ENCODE measurements around the gene ERN2. TPM values are rescaled to one million over a fixed set of nuclear protein-coding genes. Genes with fewer than 3 reads are reported as not detected.
A peak's percentile ranks its signal among the peaks of the same experiment; 100 is the strongest.

ERN2 gene
- total and polyA plus RNA-seq, 2 of the 13 experiments (the other 11 are each of a cell fraction or from before 2014, with no cell fraction given), result 2.2 to 3.5 TPM

GRCh38 chr16:23729503-23730424 lies 16.7 kb upstream of the ERN2 start (continued):
- TF ChIP-seq GMEB2 (CRISPR knock-in tag; IDR thresholded peaks at IDR 0.05; ENCODE audit: low read depth) (no peak), HMG20B (CRISPR knock-in tag; conservative IDR thresholded peaks at IDR 0.05) (no peak), ZMYM4 (CRISPR knock-in tag; IDR thresholded peaks at IDR 0.05) (peak; percentile 60; the same call in 1 of the 2 replicates), LCORL (IDR thresholded peaks at IDR 0.05) (no peak), LCORL (CRISPR knock-in tag; IDR thresholded peaks at IDR 0.05) (0 out of 2 replicates have a peak, but pooled peaks have one; percentile 43), FOXA3 (CRISPR knock-in tag; IDR thresholded peaks at IDR 0.05) (peak; percentile 67), CCDC6 (CRISPR knock-in tag; IDR thresholded peaks at IDR 0.05) (0 out of 2 replicates have a peak, but pooled peaks have one; percentile 48), ZNF337 (CRISPR knock-in tag; IDR thresholded peaks at IDR 0.05; ENCODE audit: borderline replicate concordance, low read depth) (no peak), KAT7 (CRISPR knock-in tag; IDR thresholded peaks at IDR 0.05; ENCODE audit: borderline replicate concordance) (peak; percentile 50; the same call in 1 of the 2 replicates), EEA1 (CRISPR knock-in tag; IDR thresholded peaks at IDR 0.05; ENCODE audit: borderline replicate concordance) (0 out of 2 replicates have a peak, but pooled peaks have one; percentile 35), ZNF225 (CRISPR knock-in tag; IDR thresholded peaks at IDR 0.05) (peak; percentile 74; the same call in 1 of the 2 replicates), TFDP1 (CRISPR knock-in tag; IDR thresholded peaks at IDR 0.05; ENCODE audit: borderline replicate concordance) (no peak), NFE2 (CRISPR knock-in tag; IDR thresholded peaks at IDR 0.05) (no peak), SMARCE1 (IDR thresholded peaks at IDR 0.05; ENCODE audit: borderline replicate concordance) (no peak)
- TF ChIP-seq, protein P1, sequence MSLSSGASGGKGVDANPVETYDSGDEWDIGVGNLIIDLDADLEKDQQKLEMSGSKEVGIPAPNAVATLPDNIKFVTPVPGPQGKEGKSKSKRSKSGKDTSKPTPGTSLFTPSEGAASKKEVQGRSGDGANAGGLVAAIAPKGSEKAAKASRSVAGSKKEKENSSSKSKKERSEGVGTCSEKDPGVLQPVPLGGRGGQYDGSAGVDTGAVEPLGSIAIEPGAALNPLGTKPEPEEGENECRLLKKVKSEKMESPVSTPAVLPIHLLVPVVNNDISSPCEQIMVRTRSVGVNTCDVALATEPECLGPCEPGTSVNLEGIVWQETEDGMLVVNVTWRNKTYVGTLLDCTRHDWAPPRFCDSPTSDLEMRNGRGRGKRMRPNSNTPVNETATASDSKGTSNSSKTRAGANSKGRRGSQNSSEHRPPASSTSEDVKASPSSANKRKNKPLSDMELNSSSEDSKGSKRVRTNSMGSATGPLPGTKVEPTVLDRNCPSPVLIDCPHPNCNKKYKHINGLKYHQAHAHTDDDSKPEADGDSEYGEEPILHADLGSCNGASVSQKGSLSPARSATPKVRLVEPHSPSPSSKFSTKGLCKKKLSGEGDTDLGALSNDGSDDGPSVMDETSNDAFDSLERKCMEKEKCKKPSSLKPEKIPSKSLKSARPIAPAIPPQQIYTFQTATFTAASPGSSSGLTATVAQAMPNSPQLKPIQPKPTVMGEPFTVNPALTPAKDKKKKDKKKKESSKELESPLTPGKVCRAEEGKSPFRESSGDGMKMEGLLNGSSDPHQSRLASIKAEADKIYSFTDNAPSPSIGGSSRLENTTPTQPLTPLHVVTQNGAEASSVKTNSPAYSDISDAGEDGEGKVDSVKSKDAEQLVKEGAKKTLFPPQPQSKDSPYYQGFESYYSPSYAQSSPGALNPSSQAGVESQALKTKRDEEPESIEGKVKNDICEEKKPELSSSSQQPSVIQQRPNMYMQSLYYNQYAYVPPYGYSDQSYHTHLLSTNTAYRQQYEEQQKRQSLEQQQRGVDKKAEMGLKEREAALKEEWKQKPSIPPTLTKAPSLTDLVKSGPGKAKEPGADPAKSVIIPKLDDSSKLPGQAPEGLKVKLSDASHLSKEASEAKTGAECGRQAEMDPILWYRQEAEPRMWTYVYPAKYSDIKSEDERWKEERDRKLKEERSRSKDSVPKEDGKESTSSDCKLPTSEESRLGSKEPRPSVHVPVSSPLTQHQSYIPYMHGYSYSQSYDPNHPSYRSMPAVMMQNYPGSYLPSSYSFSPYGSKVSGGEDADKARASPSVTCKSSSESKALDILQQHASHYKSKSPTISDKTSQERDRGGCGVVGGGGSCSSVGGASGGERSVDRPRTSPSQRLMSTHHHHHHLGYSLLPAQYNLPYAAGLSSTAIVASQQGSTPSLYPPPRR (CRISPR knock-in tag; IDR thresholded peaks at IDR 0.05; ENCODE audit: borderline replicate concordance), result no peak
- TF ChIP-seq, protein P2, sequence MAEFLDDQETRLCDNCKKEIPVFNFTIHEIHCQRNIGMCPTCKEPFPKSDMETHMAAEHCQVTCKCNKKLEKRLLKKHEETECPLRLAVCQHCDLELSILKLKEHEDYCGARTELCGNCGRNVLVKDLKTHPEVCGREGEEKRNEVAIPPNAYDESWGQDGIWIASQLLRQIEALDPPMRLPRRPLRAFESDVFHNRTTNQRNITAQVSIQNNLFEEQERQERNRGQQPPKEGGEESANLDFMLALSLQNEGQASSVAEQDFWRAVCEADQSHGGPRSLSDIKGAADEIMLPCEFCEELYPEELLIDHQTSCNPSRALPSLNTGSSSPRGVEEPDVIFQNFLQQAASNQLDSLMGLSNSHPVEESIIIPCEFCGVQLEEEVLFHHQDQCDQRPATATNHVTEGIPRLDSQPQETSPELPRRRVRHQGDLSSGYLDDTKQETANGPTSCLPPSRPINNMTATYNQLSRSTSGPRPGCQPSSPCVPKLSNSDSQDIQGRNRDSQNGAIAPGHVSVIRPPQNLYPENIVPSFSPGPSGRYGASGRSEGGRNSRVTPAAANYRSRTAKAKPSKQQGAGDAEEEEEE (CRISPR knock-in tag; IDR thresholded peaks at IDR 0.05; ENCODE audit: borderline replicate concordance), result no peak

Measured in HepG2 (cell line).